HepG2 (cell line): Measurements from ENCODE around the gene SLIT3. TPM values are rescaled to one million over a fixed set of nuclear protein-coding genes. Genes with fewer than 3 reads are reported as not detected.

Experiments used
- ATAC-seq: fragments of 200-7000 bp; cut with Tn5 transposase; 3 replicates; pipeline ENCODE4 v1.9.1; 2020; ENCODE audit warnings: mild to moderate bottlenecking, moderate library complexity
- BruUV-seq: library from RNA; stranded (reverse); fragments of 400-500 nt; replicated peaks from 2 replicates; lab custom pipeline; 2021; lab: Mats Ljungman, UMichigan
- CTCF ChIA-PET: fragments of 300-600 bp; formaldehyde crosslinking; extraction: SDS; loops from one replicate; lab custom pipeline; 2021; ENCODE audit warnings: low total read pairs, inconsistent platforms, low intra/inter-chr PET ratio; lab: Yijun Ruan, JAX
- POLR2A ChIA-PET: fragments of 350-600 bp; sonication (Branson Sonifier 250); formaldehyde crosslinking; loops from one replicate; lab custom pipeline; 2020; ENCODE audit warnings: antibody characterized with exemption, inconsistent platforms; lab: Yijun Ruan, JAX
- DNase-seq: peaks from one replicate; pipeline ENCODE4 v3.0.0-alpha.2; 2015; ENCODE audit warnings: low spot score
- FAIRE-seq: peaks from 3 replicates; lab custom pipeline; 2011; peaks lifted over from hg19 to GRCh38; lab: Jason Lieb, UNC
- H2AFZ ChIP-seq: one replicate; pipeline ENCODE4 v1.6.1; 2011; ENCODE audit warnings: low read length, inconsistent platforms
- H3K27ac ChIP-seq: fragments of 300-600 bp; 3 replicates; pipeline ENCODE4 v1.8.0; 2011; ENCODE audit warnings: mixed run types, mild to moderate bottlenecking, mixed read lengths, low read length, inconsistent platforms; ENCODE audit not compliant: insufficient read depth; ENCODE audit errors: extremely low read length
- H3K27me3 ChIP-seq, 2 experiments: fragments of 200-600 bp in 1 of 2; 2 replicates in 1 of 2; 3 replicates in 1 of 2; pipeline versions ENCODE4 v1.6.0 to v1.8.0; 2011; ENCODE audit warnings: low read length in 2 of 2, mild to moderate bottlenecking in 2 of 2, moderate library complexity in 2 of 2, inconsistent platforms in 1 of 2; ENCODE audit not compliant: insufficient read depth in 2 of 2, control insufficient read depth in 1 of 2
- H3K36me3 ChIP-seq, 2 experiments: fragments of 200-600 bp in 1 of 2; replicated peaks in 1 of 2; 2 replicates in 1 of 2; 3 replicates in 1 of 2; pipeline versions ENCODE4 v1.5.1 to v1.8.0; 2011; ENCODE audit warnings: low read length in 2 of 2, inconsistent platforms in 1 of 2; ENCODE audit not compliant: insufficient read depth in 2 of 2, control insufficient read depth in 1 of 2
- H3K4me1 ChIP-seq: 2 replicates; pipeline ENCODE4 v1.5.1; 2012; ENCODE audit warnings: low read length, inconsistent platforms; ENCODE audit not compliant: insufficient read depth
- H3K4me2 ChIP-seq: 2 replicates; pipeline ENCODE4 v1.6.0; 2011; ENCODE audit warnings: low read depth, low read length, inconsistent platforms
- H3K4me3 ChIP-seq, 3 experiments: fragments of 200-600 bp in 1 of 3; sonication (generic), shearing (Covaris generic) in 1 of 3; replicated peaks in 1 of 3; 2 replicates each; pipeline ENCODE4 v1.5.1; 2011 to 2016; ENCODE audit warnings: low read length in 3 of 3, inconsistent platforms in 2 of 3, low read depth in 2 of 3, mild to moderate bottlenecking in 2 of 3, control low read depth in 1 of 3, mixed read lengths in 1 of 3; ENCODE audit not compliant: insufficient read depth in 1 of 3
- H3K79me2 ChIP-seq: one replicate; pipeline ENCODE4 v1.6.1; 2011; ENCODE audit warnings: low read length, inconsistent platforms; ENCODE audit not compliant: insufficient read depth
- H3K9ac ChIP-seq: 2 replicates; pipeline ENCODE4 v1.6.0; 2011; ENCODE audit warnings: mild to moderate bottlenecking, low read depth, low read length, inconsistent platforms; ENCODE audit not compliant: insufficient read depth
- H3K9me3 ChIP-seq: 2 replicates; pipeline ENCODE4 v1.5.1; 2012; ENCODE audit warnings: mild to moderate bottlenecking, low read length
- H4K20me1 ChIP-seq: 2 replicates; pipeline ENCODE4 v1.6.0; 2011; ENCODE audit warnings: inconsistent platforms, mild to moderate bottlenecking, low read length, moderate library complexity; ENCODE audit not compliant: insufficient read depth
- BRF2 ChIP-seq: sonication (generic); formaldehyde crosslinking; IDR thresholded peaks from 2 replicates; pipeline ENCODE4 v1.8.1; 2022; ENCODE audit warnings: mild to moderate bottlenecking, missing genetic modification reagents
- DDIT3 ChIP-seq: sonication (generic); formaldehyde crosslinking; IDR thresholded peaks from 2 replicates; pipeline ENCODE4 v1.4.0; 2020; ENCODE audit warnings: mild to moderate bottlenecking, missing genetic modification reagents
- SP5 ChIP-seq: IDR thresholded peaks from 2 replicates; pipeline ENCODE4 v1.6.1; 2016; ENCODE audit warnings: low read depth, borderline replicate concordance
- ZNF503 ChIP-seq: sonication (generic); formaldehyde crosslinking; IDR thresholded peaks from 2 replicates; pipeline ENCODE4 v1.4.0; 2020; ENCODE audit warnings: missing genetic modification reagents
- ZNF747 ChIP-seq: sonication (generic); formaldehyde crosslinking; IDR thresholded peaks from 2 replicates; pipeline ENCODE4 v1.8.1; 2023; ENCODE audit warnings: missing genetic modification reagents, mild to moderate bottlenecking, borderline replicate concordance
- WGBS: methylation state at CpG from one replicate; pipeline ENCODE4 v1.1.6; 2017; ENCODE audit warnings: low lambda C conversion rate; 5-methylcytosine and 5-hydroxymethylcytosine counted together
- in situ Hi-C: cut with HindIII; loops from 2 replicates; pipeline ENCODE4 v1.10.0; 2017; ENCODE audit warnings: low pct_unique_long_range_greater_than_20kb; ENCODE audit not compliant: extremely low pct_ligation_motif_present
- intact Hi-C: fragments of 100-400 bp; cut with micrococcal nuclease; formaldehyde crosslinking; loops from one replicate; pipeline ENCODE4 v1.10.0; 2022; ENCODE audit not compliant: unreplicated experiment
- polyA plus RNA-seq, 8 experiments: library from polyadenylated mRNA; depleted of rRNA in 3 of 8; stranded (reverse) in 7 of 8; unstranded in 1 of 8; fragments of >200 nt; fragmentation: Illumina TruSeq in 4 of 8; extraction: Trizol in 4 of 8; gene quantifications; 2 replicates each; pipeline versions ENCODE4 v1.2.1 to v1.2.3, GENCODE V29; 2011 to 2016; ENCODE audit warnings: low read depth in 4 of 8, missing spikeins in 1 of 8, mixed read lengths in 1 of 8; ENCODE audit not compliant: insufficient read depth in 1 of 8
- total RNA-seq, 5 experiments: library from RNA; depleted of rRNA; stranded (reverse); fragments of >200 nt; fragmentation: Illumina TruSeq; extraction: Trizol; gene quantifications; 2 replicates each; pipeline ENCODE4 v1.2.3, GENCODE V29; 2016; ENCODE audit warnings: low read depth in 1 of 5

The SLIT3 gene
- total and polyA plus RNA-seq, 2 of the 13 experiments (the other 11 are each of a cell fraction or from before 2014, with no cell fraction given), result not detected

GRCh38 chr5:169347786-169348185 lies 46.8 kb upstream of the SLIT3 start (continued):
- no peak for TF ChIP-seq ZNF503 (CRISPR knock-in tag)
- no peak for TF ChIP-seq SP5 (CRISPR knock-in tag)
- no peak for TF ChIP-seq BRF2 (CRISPR knock-in tag)
- TF ChIP-seq DDIT3 (CRISPR knock-in tag), result no peak

- Histone ChIP-seq H3K27me3 (no peaks in the 10 kb centered on the region), H3K4me2 (no peak overlapping the region), H4K20me1 (no peaks in the 10 kb centered on the region), H2AFZ (no peak overlapping the region), H3K36me3 (no peaks in the 10 kb centered on the region), H3K4me3 (no peak overlapping the region), H3K4me1 (no peaks in the 10 kb centered on the region), H3K27ac (no peak overlapping the region), H3K9me3 (no peaks in the 10 kb centered on the region), H3K9ac (no peak overlapping the region), H3K79me2 (no peaks in the 10 kb centered on the region)
- 42% methylated on average over 3 of the region's 3 CpGs for WGBS
- ATAC-seq (no peak), FAIRE-seq (no peak), DNase-seq (no peak)
- ChIA-PET POLR2A (no interaction called here), CTCF (no interaction called here)
- TF ChIP-seq ZNF747, result no peak
- BruUV-seq, result no TSS peak
- in situ Hi-C loops, result no loop called here
- intact Hi-C loops, result no loop called here
These were observed 43.7 kb upstream of the SLIT3 start for GRCh38 chr5:169344629-169345028.
